AG09309 (cell line): ENCODE measurements around the gene TGM2.

Source experiments
- DNase-seq: peaks from one replicate; pipeline ENCODE4 v3.0.0-alpha.2; 2010; ENCODE audit warnings: low read depth
- H3K4me3 ChIP-seq: 2 replicates; pipeline ENCODE4 v1.5.1; 2011; ENCODE audit warnings: mild to moderate bottlenecking, low read depth, low read length, moderate library complexity; ENCODE audit not compliant: control insufficient read depth
- CTCF ChIP-seq: IDR thresholded peaks from 2 replicates; pipeline ENCODE4 v1.5.1; 2011; ENCODE audit warnings: mild to moderate bottlenecking, low read depth, low read length, inconsistent platforms; ENCODE audit not compliant: insufficient read depth, control insufficient read depth; ENCODE audit errors: missing control alignments

The TGM2 gene

GRCh38 chr20:38129893-38130609 lies 35.0 kb downstream of the TGM2 start:
- TF ChIP-seq CTCF, result no peak
- no peak overlapping the region for H3K4me3 ChIP-seq
- no peak for DNase-seq

GRCh38 chr20:38129248-38129865 lies 35.7 kb downstream of the TGM2 start:
- TF ChIP-seq CTCF, result no peak

GRCh38 chr20:38128691-38129090 lies 36.4 kb downstream of the TGM2 start:
- DNase-seq, result no peak
- H3K4me3 ChIP-seq, result no peak overlapping the region
- no peak for TF ChIP-seq CTCF

More at GRCh38 chr20:38129248-38129865, 35.7 kb downstream of the TGM2 start:
- no peak for DNase-seq
- no peak overlapping the region for H3K4me3 ChIP-seq

- TF ChIP-seq CTCF, result no peak
- no peak overlapping the region for H3K4me3 ChIP-seq
- DNase-seq, result no peak
These were observed 37.0 kb downstream of the TGM2 start for GRCh38 chr20:38127920-38128528.

GRCh38 chr20:38126932-38127621 lies 38.0 kb downstream of the TGM2 start:
- no peak overlapping the region for H3K4me3 ChIP-seq
- DNase-seq, result no peak
- no peak for TF ChIP-seq CTCF

GRCh38 chr20:38126146-38126921 lies 38.7 kb downstream of the TGM2 start:
- no peak for TF ChIP-seq CTCF
- no peak for DNase-seq
- no peak overlapping the region for H3K4me3 ChIP-seq
